LNCaP clone FGC (cell line): ENCODE results near the gene CEACAM7.

Experiments used
- DNase-seq: peaks from one replicate; pipeline ENCODE4 v3.0.0-alpha.2; 2011; ENCODE audit warnings: low read depth
- H3K4me3 ChIP-seq: 2 replicates; pipeline ENCODE4 v1.5.1; 2011; ENCODE audit warnings: mild to moderate bottlenecking, low read depth, low read length, control low read depth
- CTCF ChIP-seq: IDR thresholded peaks from 2 replicates; pipeline ENCODE4 v1.5.1; 2012; ENCODE audit warnings: mild to moderate bottlenecking; ENCODE audit not compliant: control insufficient read depth, insufficient read depth; ENCODE audit errors: extremely low read depth

CEACAM7 gene

GRCh38 chr19:41688098-41688497 lies at the start of gene CEACAM7:
Gene CEACAM7, minus strand, starts transcription at chr19:41688270. Its CDS starts 105 bp downstream, at chr19:41688165.
- TF ChIP-seq CTCF, result no peak
- no peak within 1 kb of the TSS for H3K4me3 ChIP-seq
- no peak for DNase-seq

GRCh38 chr19:41735071-41735600 lies 47.1 kb upstream of the CEACAM7 start:
- TF ChIP-seq CTCF, result no peak
- DNase-seq, result no peak
- no peak overlapping the region for H3K4me3 ChIP-seq

- DNase-seq, result no peak
- TF ChIP-seq CTCF, result no peak
Measured at GRCh38 chr19:41734585-41734984, 46.5 kb upstream of the CEACAM7 start.

GRCh38 chr19:41734156-41734555 lies 46.1 kb upstream of the CEACAM7 start:
- no peak overlapping the region for H3K4me3 ChIP-seq
- TF ChIP-seq CTCF, result no peak
- no peak for DNase-seq

More at GRCh38 chr19:41734585-41734984, 46.5 kb upstream of the CEACAM7 start:
- H3K4me3 ChIP-seq, result no peak overlapping the region

GRCh38 chr19:41726493-41726892 lies 38.4 kb upstream of the CEACAM7 start:
- H3K4me3 ChIP-seq, result no peak overlapping the region
- TF ChIP-seq CTCF, result no peak
- DNase-seq, result no peak

GRCh38 chr19:41720103-41720502 lies 32.0 kb upstream of the CEACAM7 start:
- no peak overlapping the region for H3K4me3 ChIP-seq
- TF ChIP-seq CTCF, result no peak
- no peak for DNase-seq

GRCh38 chr19:41718761-41719160 lies 30.7 kb upstream of the CEACAM7 start:
- DNase-seq, result no peak
- no peak overlapping the region for H3K4me3 ChIP-seq
- TF ChIP-seq CTCF, result no peak
